DND-41 (cell line): ENCODE measurements around the gene GPC5.

Experiments
- ATAC-seq: fragments of 200-7000 bp; cut with Tn5 transposase; 3 replicates; pipeline ENCODE4 v1.9.1; 2021; ENCODE audit warnings: low read depth; ENCODE audit not compliant: insufficient read depth
- DNase-seq: peaks from one replicate; pipeline ENCODE4 v3.0.0-alpha.2; 2020
- H2AFZ ChIP-seq: 2 replicates; pipeline ENCODE4 v1.6.0; 2012; ENCODE audit warnings: low read depth, low read length
- H3K27ac ChIP-seq: 2 replicates; pipeline ENCODE4 v1.5.1; 2012; ENCODE audit warnings: low read length, inconsistent platforms
- H3K27me3 ChIP-seq: fragments of 200-600 bp; sonication (generic); 2 replicates; pipeline ENCODE4 v1.6.0; 2012; ENCODE audit warnings: low read length, mild to moderate bottlenecking, inconsistent platforms; ENCODE audit not compliant: insufficient read depth, poor library complexity
- H3K36me3 ChIP-seq: 2 replicates; pipeline ENCODE4 v1.5.1; 2012; ENCODE audit warnings: low read length, inconsistent platforms; ENCODE audit not compliant: insufficient read depth
- H3K4me1 ChIP-seq: 2 replicates; pipeline ENCODE4 v1.5.1; 2012; ENCODE audit warnings: mild to moderate bottlenecking, low read length; ENCODE audit not compliant: insufficient read depth
- H3K4me2 ChIP-seq: 2 replicates; pipeline ENCODE4 v1.6.0; 2012; ENCODE audit warnings: mild to moderate bottlenecking, moderate library complexity, low read length, inconsistent platforms; ENCODE audit not compliant: insufficient read depth
- H3K4me3 ChIP-seq, 2 experiments: fragments of 200-600 bp in 1 of 2; shearing (Covaris generic) in 1 of 2; 2 replicates each; pipeline ENCODE4 v1.5.1; 2012 to 2016; ENCODE audit warnings: inconsistent platforms in 2 of 2, low read length in 2 of 2, mild to moderate bottlenecking in 2 of 2, low read depth in 1 of 2, moderate library complexity in 1 of 2
- H3K79me2 ChIP-seq: 2 replicates; pipeline ENCODE4 v1.6.0; 2012; ENCODE audit warnings: low read length, inconsistent platforms; ENCODE audit not compliant: insufficient read depth
- H3K9ac ChIP-seq: 2 replicates; pipeline ENCODE4 v1.6.0; 2012; ENCODE audit warnings: low read depth, mild to moderate bottlenecking, inconsistent platforms, low read length, moderate library complexity
- H3K9me3 ChIP-seq: 2 replicates; pipeline ENCODE4 v1.5.1; 2012; ENCODE audit warnings: low read length, moderate library complexity, mild to moderate bottlenecking, inconsistent platforms; ENCODE audit not compliant: insufficient read depth, severe bottlenecking
- H4K20me1 ChIP-seq: 2 replicates; pipeline ENCODE4 v1.6.0; 2012; ENCODE audit warnings: low read length; ENCODE audit not compliant: insufficient read depth
- EZH2 ChIP-seq: IDR thresholded peaks from 3 replicates; pipeline ENCODE4 v1.6.1; 2012; ENCODE audit warnings: borderline replicate concordance, low read depth, mild to moderate bottlenecking, moderate library complexity, low read length, inconsistent platforms; ENCODE audit not compliant: severe bottlenecking
- TF ChIP-seq, protein P1 (sequence below): IDR thresholded peaks from 2 replicates; pipeline ENCODE4 v1.5.1; 2012; ENCODE audit warnings: borderline replicate concordance, low read length, moderate library complexity, mild to moderate bottlenecking; ENCODE audit not compliant: poor library complexity, severe bottlenecking; ENCODE audit errors: extremely low read depth

The GPC5 gene

DNA sequence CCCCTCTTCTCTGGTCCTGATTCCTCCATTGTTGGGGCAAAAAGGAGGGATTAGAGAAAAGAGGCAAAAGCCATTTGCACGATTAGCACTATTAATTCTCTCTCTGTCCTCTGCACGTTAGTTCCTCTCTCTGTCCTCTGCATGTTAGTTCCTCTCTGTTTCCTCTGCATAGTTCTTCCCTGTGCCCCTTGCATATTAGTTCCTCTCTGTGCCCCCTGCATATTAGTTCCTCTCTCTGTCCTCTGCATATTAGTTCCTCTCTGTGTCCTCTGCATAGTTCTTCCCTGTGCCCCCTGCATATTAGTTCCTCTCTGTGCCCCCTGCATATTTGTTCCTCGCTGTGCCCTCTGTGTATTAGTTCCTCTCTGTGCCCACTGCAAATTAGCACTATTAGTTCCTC lies 981.0 kb downstream of the GPC5 start:
- DNase-seq, result no peak
- Histone ChIP-seq H3K9ac (no peak overlapping the region), H2AFZ (no peak overlapping the region), H3K4me2 (no peak overlapping the region), H3K27me3 (no peaks in the 10 kb centered on the region), H4K20me1 (no peaks in the 10 kb centered on the region), H3K4me3 (no peak overlapping the region), H3K36me3 (no peaks in the 10 kb centered on the region), H3K9me3 (no peaks in the 10 kb centered on the region), H3K79me2 (no peaks in the 10 kb centered on the region), H3K4me1 (no peaks in the 10 kb centered on the region), H3K27ac (no peak overlapping the region)
- no peak for TF ChIP-seq EZH2
- TF ChIP-seq, protein P1, sequence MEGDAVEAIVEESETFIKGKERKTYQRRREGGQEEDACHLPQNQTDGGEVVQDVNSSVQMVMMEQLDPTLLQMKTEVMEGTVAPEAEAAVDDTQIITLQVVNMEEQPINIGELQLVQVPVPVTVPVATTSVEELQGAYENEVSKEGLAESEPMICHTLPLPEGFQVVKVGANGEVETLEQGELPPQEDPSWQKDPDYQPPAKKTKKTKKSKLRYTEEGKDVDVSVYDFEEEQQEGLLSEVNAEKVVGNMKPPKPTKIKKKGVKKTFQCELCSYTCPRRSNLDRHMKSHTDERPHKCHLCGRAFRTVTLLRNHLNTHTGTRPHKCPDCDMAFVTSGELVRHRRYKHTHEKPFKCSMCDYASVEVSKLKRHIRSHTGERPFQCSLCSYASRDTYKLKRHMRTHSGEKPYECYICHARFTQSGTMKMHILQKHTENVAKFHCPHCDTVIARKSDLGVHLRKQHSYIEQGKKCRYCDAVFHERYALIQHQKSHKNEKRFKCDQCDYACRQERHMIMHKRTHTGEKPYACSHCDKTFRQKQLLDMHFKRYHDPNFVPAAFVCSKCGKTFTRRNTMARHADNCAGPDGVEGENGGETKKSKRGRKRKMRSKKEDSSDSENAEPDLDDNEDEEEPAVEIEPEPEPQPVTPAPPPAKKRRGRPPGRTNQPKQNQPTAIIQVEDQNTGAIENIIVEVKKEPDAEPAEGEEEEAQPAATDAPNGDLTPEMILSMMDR, result no peak
- ATAC-seq, result no peak

DNA sequence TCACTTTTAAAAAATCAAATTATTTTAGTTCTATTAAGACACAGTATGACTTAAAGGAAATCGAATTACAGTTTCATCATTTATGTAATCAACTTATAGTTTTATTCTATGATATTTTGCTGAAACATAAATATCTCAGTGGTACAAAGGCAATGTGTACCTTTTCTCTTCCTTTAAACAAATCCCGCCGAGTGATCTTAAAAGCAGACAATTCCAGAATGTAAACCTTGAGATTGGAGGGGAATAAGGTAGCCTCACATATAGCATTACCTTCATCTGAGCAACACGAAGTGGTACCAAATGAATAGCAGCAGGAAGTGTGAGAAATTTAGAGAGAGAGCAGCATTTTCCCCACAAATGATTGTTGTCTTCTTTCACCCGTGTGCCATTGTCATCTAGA lies 986.0 kb downstream of the GPC5 start:
- H2AFZ ChIP-seq, result no peak overlapping the region
- DNase-seq (no peak), ATAC-seq (no peak)
- H3K27ac ChIP-seq, result no peak overlapping the region
- H3K4me1 ChIP-seq, result no peaks in the 10 kb centered on the region
- no peak for TF ChIP-seq EZH2
- TF ChIP-seq, protein P1, result no peak
- no peaks in the 10 kb centered on the region for H3K79me2 ChIP-seq
- H3K36me3 ChIP-seq, result no peaks in the 10 kb centered on the region
- no peaks in the 10 kb centered on the region for H3K9me3 ChIP-seq
- H3K4me3 ChIP-seq, result no peak overlapping the region
- H3K4me2 ChIP-seq, result no peak overlapping the region
- no peaks in the 10 kb centered on the region for H4K20me1 ChIP-seq
- no peaks in the 10 kb centered on the region for H3K27me3 ChIP-seq
- no peak overlapping the region for H3K9ac ChIP-seq

DNA sequence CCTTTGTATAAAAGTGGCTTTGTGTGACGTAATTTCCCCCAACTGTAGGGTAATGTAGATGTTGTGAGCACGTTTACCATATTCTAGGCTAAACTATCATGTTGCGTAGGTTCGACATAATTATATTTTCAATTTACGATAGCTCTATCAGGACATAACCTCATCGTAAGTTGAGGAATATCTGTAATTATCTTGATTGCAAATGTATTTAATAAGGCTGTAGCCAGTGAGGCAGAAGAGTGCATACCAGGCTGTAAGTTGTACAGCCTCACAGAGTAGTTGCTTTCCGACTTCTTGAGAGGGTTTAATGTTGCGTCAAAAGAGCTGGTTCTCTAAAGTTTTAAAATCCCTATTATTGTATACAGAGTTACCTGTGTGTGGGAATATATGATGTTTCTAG lies 988.8 kb downstream of the GPC5 start:
- Histone ChIP-seq H3K79me2 (no peaks in the 10 kb centered on the region), H2AFZ (no peak overlapping the region), H3K4me1 (no peaks in the 10 kb centered on the region), H3K27ac (no peak overlapping the region), H3K9me3 (no peaks in the 10 kb centered on the region), H3K4me2 (no peak overlapping the region), H3K36me3 (no peaks in the 10 kb centered on the region), H3K9ac (no peak overlapping the region), H4K20me1 (no peaks in the 10 kb centered on the region), H3K27me3 (no peaks in the 10 kb centered on the region), H3K4me3 (no peak overlapping the region)
- no peak for ATAC-seq
- DNase-seq, result no peak
- no peak for TF ChIP-seq EZH2
- TF ChIP-seq, protein P1, result no peak

DNA sequence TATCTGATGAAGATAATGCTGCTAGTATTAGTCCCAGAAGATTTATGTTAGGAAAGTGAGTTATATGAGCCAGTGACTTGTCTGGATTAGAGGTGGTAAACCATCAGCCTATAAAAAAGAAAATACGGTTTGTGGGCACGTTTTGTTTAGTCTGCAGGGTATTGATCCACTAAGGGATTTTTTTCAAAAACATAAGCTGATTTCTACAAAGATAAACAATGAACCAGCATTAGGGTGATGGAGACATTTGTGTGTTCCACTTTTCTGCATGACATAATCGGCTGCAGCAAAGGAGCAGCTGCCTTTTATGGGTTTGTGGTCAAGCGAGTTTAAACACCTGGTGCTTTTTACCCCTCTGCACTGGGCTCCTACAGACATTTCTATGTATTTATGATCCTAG lies 991.8 kb downstream of the GPC5 start:
- no peak for ATAC-seq
- no peak overlapping the region for H3K9ac ChIP-seq
- TF ChIP-seq EZH2, result no peak
- TF ChIP-seq, protein P1, result no peak

More for the DNA sequence above, 991.8 kb downstream of the GPC5 start:
- no peak overlapping the region for H3K27ac ChIP-seq
- no peaks in the 10 kb centered on the region for H4K20me1 ChIP-seq
- H3K4me2 ChIP-seq, result no peak overlapping the region
- H3K27me3 ChIP-seq, result no peaks in the 10 kb centered on the region
- H3K4me1 ChIP-seq, result no peaks in the 10 kb centered on the region
- no peaks in the 10 kb centered on the region for H3K9me3 ChIP-seq
- H2AFZ ChIP-seq, result no peak overlapping the region
- H3K36me3 ChIP-seq, result no peaks in the 10 kb centered on the region
- no peak overlapping the region for H3K4me3 ChIP-seq
- DNase-seq, result no peak
- H3K79me2 ChIP-seq, result no peaks in the 10 kb centered on the region
